HG03521 (cell line): ENCODE measurements around the gene ANO10.
"Not testable (repeated sequence)": the region's sequence is repeated elsewhere in the genome, so short reads cannot be mapped to it uniquely, and the experiment has no call there.

Experiments
- ATAC-seq: cut with Tn5 transposase; IDR thresholded peaks from one replicate; pipeline ENCODE4 v1.9.1; 2021; ENCODE audit warnings: mild to moderate bottlenecking, moderate library complexity; ENCODE audit not compliant: unreplicated experiment

ANO10 gene

GRCh38 chr3:43629741-43630140, 7.9 kb upstream of the ANO10 start:
- no peak for ATAC-seq

- no peak for ATAC-seq
Measured at GRCh38 chr3:43629257-43629656, 7.4 kb upstream of the ANO10 start.

GRCh38 chr3:43627360-43627759, 5.5 kb upstream of the ANO10 start:
- no peak for ATAC-seq

- no peak for ATAC-seq
Measured at GRCh38 chr3:43624619-43625305, 3.0 kb upstream of the ANO10 start.

- no peak for ATAC-seq
Measured at GRCh38 chr3:43620831-43621655, 768 bp downstream of the ANO10 start.

GRCh38 chr3:43619588-43619987, 2.2 kb downstream of the ANO10 start:
- no peak for ATAC-seq

GRCh38 chr3:43618142-43618541, 3.7 kb downstream of the ANO10 start:
- no peak for ATAC-seq

GRCh38 chr3:43616034-43616433, 5.8 kb downstream of the ANO10 start:
- no peak for ATAC-seq

- no peak for ATAC-seq
Measured at GRCh38 chr3:43615133-43615532, 6.7 kb downstream of the ANO10 start.

- no peak for ATAC-seq
Measured at GRCh38 chr3:43613976-43614375, 7.8 kb downstream of the ANO10 start.

- no peak for ATAC-seq
Measured at GRCh38 chr3:43612419-43612818, 9.4 kb downstream of the ANO10 start.

GRCh38 chr3:43609406-43609805, 12.4 kb downstream of the ANO10 start:
- ATAC-seq, result no peak

GRCh38 chr3:43608751-43609150, 13.1 kb downstream of the ANO10 start:
- ATAC-seq, result no peak

GRCh38 chr3:43606284-43606683, 15.5 kb downstream of the ANO10 start:
- no peak for ATAC-seq

GRCh38 chr3:43599959-43600358, 21.9 kb downstream of the ANO10 start:
- ATAC-seq, result not testable (repeated sequence)

- no peak for ATAC-seq
Measured at GRCh38 chr3:43597961-43598360, 23.9 kb downstream of the ANO10 start.

- not testable (repeated sequence) for ATAC-seq
Measured at GRCh38 chr3:43596178-43596577, 25.6 kb downstream of the ANO10 start.

- ATAC-seq, result not testable (repeated sequence)
Measured at GRCh38 chr3:43595280-43595679, 26.5 kb downstream of the ANO10 start.

- not testable (repeated sequence) for ATAC-seq
Measured at GRCh38 chr3:43593588-43593987, 28.2 kb downstream of the ANO10 start.

- not testable (repeated sequence) for ATAC-seq
Measured at GRCh38 chr3:43591866-43592265, 29.9 kb downstream of the ANO10 start.

GRCh38 chr3:43587303-43587702, 34.5 kb downstream of the ANO10 start:
- no peak for ATAC-seq
